SK-N-SH treated with all-trans-retinoic acid at 6 μM for 48 hours (cell line): Measurements from ENCODE around the gene ELFN2.

Experiments
- ATAC-seq: fragments of 200-7000 bp; cut with Tn5 transposase; 3 replicates; pipeline ENCODE4 v1.9.1; 2020; ENCODE audit warnings: mild to moderate bottlenecking, moderate library complexity
- ARNTL ChIP-seq: fragments of 450-650 bp; formaldehyde crosslinking; IDR thresholded peaks from 2 replicates; pipeline ENCODE4 v1.5.0; 2020; ENCODE audit warnings: low read depth, mild to moderate bottlenecking, moderate library complexity, borderline replicate concordance
- CREB5 ChIP-seq: fragments of 250-450 bp; sonication (Bioruptor Pico); IDR thresholded peaks from 2 replicates; pipeline ENCODE4 v1.5.1; 2020; ENCODE audit warnings: low read depth, mild to moderate bottlenecking, moderate library complexity
- CSDC2 ChIP-seq: fragments of 250-450 bp; sonication (Bioruptor Pico); IDR thresholded peaks from 2 replicates; pipeline ENCODE4 v1.5.0; 2020; ENCODE audit warnings: mild to moderate bottlenecking, moderate library complexity
- CSRNP3 ChIP-seq: fragments of 250-450 bp; sonication (Bioruptor Pico); IDR thresholded peaks from 2 replicates; pipeline ENCODE4 v1.5.1; 2021; ENCODE audit warnings: mild to moderate bottlenecking, moderate library complexity
- ESRRG ChIP-seq: fragments of 250-450 bp; sonication (Bioruptor Pico); IDR thresholded peaks from 2 replicates; pipeline ENCODE4 v1.6.1; 2021; ENCODE audit warnings: mild to moderate bottlenecking
- GLIS3 ChIP-seq: fragments of 250-450 bp; sonication (Bioruptor Pico); IDR thresholded peaks from 2 replicates; pipeline ENCODE4 v1.5.0; 2020; ENCODE audit warnings: mild to moderate bottlenecking, moderate library complexity
- ISL1 ChIP-seq: fragments of 250-450 bp; sonication (Bioruptor Pico); IDR thresholded peaks from 2 replicates; pipeline ENCODE4 v2.1.2; 2022; ENCODE audit warnings: mild to moderate bottlenecking, moderate library complexity
- OSR1 ChIP-seq: fragments of 250-450 bp; sonication (Bioruptor Pico); IDR thresholded peaks from 2 replicates; pipeline ENCODE4 v1.8.0; 2022; ENCODE audit warnings: moderate library complexity, mild to moderate bottlenecking, inconsistent platforms
- PATZ1 ChIP-seq: fragments of 250-450 bp; sonication (Bioruptor Pico); IDR thresholded peaks from 2 replicates; pipeline ENCODE4 v1.8.0; 2020; ENCODE audit warnings: mild to moderate bottlenecking, moderate library complexity, borderline replicate concordance
- POU6F1 ChIP-seq: fragments of 250-450 bp; sonication (Bioruptor Pico); IDR thresholded peaks from 2 replicates; pipeline ENCODE4 v1.8.0; 2021; ENCODE audit warnings: low read depth, mild to moderate bottlenecking, moderate library complexity, borderline replicate concordance
- PPARA ChIP-seq: fragments of 250-450 bp; sonication (Bioruptor Pico); IDR thresholded peaks from 2 replicates; pipeline ENCODE4 v1.5.0; 2020; ENCODE audit warnings: mild to moderate bottlenecking, borderline replicate concordance
- RARB ChIP-seq: fragments of 250-450 bp; sonication (Bioruptor Pico); IDR thresholded peaks from 2 replicates; pipeline ENCODE4 v1.8.0; 2021; ENCODE audit warnings: mild to moderate bottlenecking, moderate library complexity
- SNAI2 ChIP-seq: fragments of 250-450 bp; sonication (Bioruptor Pico); IDR thresholded peaks from 2 replicates; pipeline ENCODE4 v1.5.0; 2020; ENCODE audit warnings: mild to moderate bottlenecking, moderate library complexity
- TCF4 ChIP-seq: fragments of 250-450 bp; sonication (Bioruptor Pico); IDR thresholded peaks from 2 replicates; pipeline ENCODE4 v1.8.0; 2021; ENCODE audit warnings: mild to moderate bottlenecking, moderate library complexity, borderline replicate concordance
- TOX ChIP-seq: fragments of 250-450 bp; sonication (Bioruptor Pico); IDR thresholded peaks from 2 replicates; pipeline ENCODE4 v1.8.0; 2021; ENCODE audit warnings: mild to moderate bottlenecking, moderate library complexity, borderline replicate concordance
- TSHZ2 ChIP-seq: fragments of 250-450 bp; sonication (Bioruptor Pico); IDR thresholded peaks from 2 replicates; pipeline ENCODE4 v1.5.0; 2020; ENCODE audit warnings: mild to moderate bottlenecking, moderate library complexity
- ZC3H10 ChIP-seq: fragments of 250-450 bp; sonication (Bioruptor Pico); IDR thresholded peaks from 2 replicates; pipeline ENCODE4 v1.5.1; 2021; ENCODE audit warnings: mild to moderate bottlenecking, moderate library complexity
- ZFP3 ChIP-seq: fragments of 250-450 bp; sonication (Bioruptor Pico); IDR thresholded peaks from 2 replicates; pipeline ENCODE4 v1.5.0; 2020; ENCODE audit warnings: mild to moderate bottlenecking, moderate library complexity
- ZFP30 ChIP-seq: fragments of 450-650 bp; formaldehyde crosslinking; IDR thresholded peaks from 2 replicates; pipeline ENCODE4 v1.5.0; 2022; ENCODE audit warnings: mild to moderate bottlenecking, moderate library complexity
- ZNF70 ChIP-seq: fragments of 450-650 bp; formaldehyde crosslinking; IDR thresholded peaks from 2 replicates; pipeline ENCODE4 v1.5.0; 2020; ENCODE audit warnings: mild to moderate bottlenecking, moderate library complexity
- ZNF8 ChIP-seq: fragments of 450-650 bp; formaldehyde crosslinking; IDR thresholded peaks from 2 replicates; pipeline ENCODE4 v1.5.0; 2020; ENCODE audit warnings: mild to moderate bottlenecking, moderate library complexity

The ELFN2 gene

GRCh38 chr22:37356922-37357321, 70.4 kb downstream of the ELFN2 start:
- TF ChIP-seq TCF4 (CRISPR knock-in tag): no peak
- TF ChIP-seq ISL1 (CRISPR knock-in tag): no peak
- no peak for TF ChIP-seq OSR1 (CRISPR knock-in tag)
- no peak for TF ChIP-seq PPARA (CRISPR knock-in tag)
- TF ChIP-seq PATZ1 (CRISPR knock-in tag): no peak
- no peak for TF ChIP-seq ZNF8 (CRISPR knock-in tag)
- TF ChIP-seq CSRNP3: no peak
- TF ChIP-seq RARB (CRISPR knock-in tag): no peak
- TF ChIP-seq TSHZ2 (CRISPR knock-in tag): no peak
- no peak for TF ChIP-seq CREB5 (CRISPR knock-in tag)
- TF ChIP-seq GLIS3 (CRISPR knock-in tag): no peak
- TF ChIP-seq POU6F1 (CRISPR knock-in tag): no peak
- TF ChIP-seq ZFP3 (CRISPR knock-in tag): no peak
- no peak for TF ChIP-seq ESRRG (CRISPR knock-in tag)
- TF ChIP-seq ARNTL (CRISPR knock-in tag): no peak
- TF ChIP-seq ZC3H10 (CRISPR knock-in tag): no peak
- TF ChIP-seq CSDC2 (CRISPR knock-in tag): no peak
- no peak for TF ChIP-seq SNAI2
- no peak for TF ChIP-seq ZNF70
- TF ChIP-seq ZFP30 (CRISPR knock-in tag): no peak
- TF ChIP-seq, all 23 proteins: peak for 0
- ATAC-seq: no peak

GRCh38 chr22:37355174-37355573, 72.1 kb downstream of the ELFN2 start:
- no peak for ATAC-seq

More at GRCh38 chr22:37355174-37355573, 72.1 kb downstream of the ELFN2 start:
- TF ChIP-seq OSR1 (CRISPR knock-in tag): no peak
- no peak for TF ChIP-seq RARB (CRISPR knock-in tag)
- no peak for TF ChIP-seq POU6F1 (CRISPR knock-in tag)
- TF ChIP-seq PPARA (CRISPR knock-in tag): no peak
- TF ChIP-seq CSDC2 (CRISPR knock-in tag): no peak
- no peak for TF ChIP-seq ZNF8 (CRISPR knock-in tag)
- no peak for TF ChIP-seq TOX (CRISPR knock-in tag)
- no peak for TF ChIP-seq ISL1 (CRISPR knock-in tag)
- TF ChIP-seq PATZ1 (CRISPR knock-in tag): no peak
- no peak for TF ChIP-seq ZC3H10 (CRISPR knock-in tag)
- no peak for TF ChIP-seq ARNTL (CRISPR knock-in tag)
- no peak for TF ChIP-seq CSRNP3
- TF ChIP-seq ESRRG (CRISPR knock-in tag): no peak
- TF ChIP-seq TCF4 (CRISPR knock-in tag): no peak
